Stimulated activated naive CD8-positive, alpha-beta T cell treated with anti-CD3 and anti-CD28 coated beads, Interleukin-15, Interleukin-2, amounts not matched to agents 100 ng/mL and 50 ng/mL, for 24 hours (primary cell): ENCODE results near the gene PPM1J.

Experiments used
- H3K27ac Mint-ChIP-seq: one replicate; pipeline ENCODE4 v1.8.0; 2021; ENCODE audit warnings: mild to moderate bottlenecking, mixed read lengths
- H3K27me3 Mint-ChIP-seq: one replicate; pipeline ENCODE4 v1.8.0; 2021; ENCODE audit warnings: mixed read lengths
- H3K36me3 Mint-ChIP-seq: one replicate; pipeline ENCODE4 v1.8.0; 2021; ENCODE audit warnings: low read depth, mixed read lengths
- H3K4me1 Mint-ChIP-seq: one replicate; pipeline ENCODE4 v1.8.0; 2021; ENCODE audit warnings: low read depth, mixed read lengths
- H3K4me3 Mint-ChIP-seq: one replicate; pipeline ENCODE4 v1.8.0; 2021; ENCODE audit warnings: mild to moderate bottlenecking, mixed read lengths
- H3K9me3 Mint-ChIP-seq: one replicate; pipeline ENCODE4 v1.8.0; 2021; ENCODE audit warnings: mixed read lengths

Gene PPM1J

GRCh38 chr1:112689842-112690237 lies 25.3 kb downstream of the PPM1J start:
- no peaks in the 10 kb centered on the region for H3K27me3 Mint-ChIP-seq

GRCh38 chr1:112689196-112689841 lies 25.8 kb downstream of the PPM1J start:
- Mint-ChIP-seq H3K36me3 (peaks cover 23% of the 10 kb centered on the region), H3K4me3 (no peak overlapping the region), H3K9me3 (no peaks in the 10 kb centered on the region), H3K4me1 (peaks cover 7% of the 10 kb centered on the region), H3K27me3 (no peaks in the 10 kb centered on the region), H3K27ac (no peak overlapping the region)

More at GRCh38 chr1:112689842-112690237, 25.3 kb downstream of the PPM1J start:
- Mint-ChIP-seq H3K9me3 (no peaks in the 10 kb centered on the region), H3K4me1 (peaks cover 7% of the 10 kb centered on the region), H3K36me3 (peaks cover 24% of the 10 kb centered on the region), H3K4me3 (no peak overlapping the region), H3K27ac (no peak overlapping the region)

GRCh38 chr1:112688781-112689193 lies 26.3 kb downstream of the PPM1J start:
- Mint-ChIP-seq H3K27ac (no peak overlapping the region), H3K4me3 (no peak overlapping the region), H3K9me3 (no peaks in the 10 kb centered on the region), H3K27me3 (no peaks in the 10 kb centered on the region), H3K4me1 (peaks cover 7% of the 10 kb centered on the region), H3K36me3 (peaks cover 23% of the 10 kb centered on the region)

GRCh38 chr1:112687785-112688496 lies 27.2 kb downstream of the PPM1J start:
- Mint-ChIP-seq H3K27ac (no peak overlapping the region), H3K4me3 (no peak overlapping the region), H3K9me3 (no peaks in the 10 kb centered on the region)

GRCh38 chr1:112687361-112687760 lies 27.8 kb downstream of the PPM1J start:
- H3K9me3 Mint-ChIP-seq: no peaks in the 10 kb centered on the region
- H3K27me3 Mint-ChIP-seq: no peaks in the 10 kb centered on the region
- peaks cover 7% of the 10 kb centered on the region for H3K4me1 Mint-ChIP-seq
- H3K36me3 Mint-ChIP-seq: peaks cover 17% of the 10 kb centered on the region
- no peak overlapping the region for H3K4me3 Mint-ChIP-seq
- no peak overlapping the region for H3K27ac Mint-ChIP-seq

More at GRCh38 chr1:112687785-112688496, 27.2 kb downstream of the PPM1J start:
- Mint-ChIP-seq H3K36me3 (peaks cover 23% of the 10 kb centered on the region), H3K27me3 (no peaks in the 10 kb centered on the region), H3K4me1 (peaks cover 7% of the 10 kb centered on the region)

- peak overlapping the region; percentile 63 for H3K27ac Mint-ChIP-seq
- no peaks in the 10 kb centered on the region for H3K27me3 Mint-ChIP-seq
- H3K4me1 Mint-ChIP-seq: peaks cover 7% of the 10 kb centered on the region
- H3K4me3 Mint-ChIP-seq: no peak overlapping the region
- H3K9me3 Mint-ChIP-seq: no peaks in the 10 kb centered on the region
- peaks cover 12% of the 10 kb centered on the region for H3K36me3 Mint-ChIP-seq
Measured at GRCh38 chr1:112686835-112687234, 28.3 kb downstream of the PPM1J start.

- no peaks in the 10 kb centered on the region for H3K9me3 Mint-ChIP-seq
- peaks cover 10% of the 10 kb centered on the region for H3K36me3 Mint-ChIP-seq
- H3K4me3 Mint-ChIP-seq: no peak overlapping the region
- H3K27ac Mint-ChIP-seq: peak overlapping the region; percentile 63
- peaks cover 7% of the 10 kb centered on the region for H3K4me1 Mint-ChIP-seq
- H3K27me3 Mint-ChIP-seq: no peaks in the 10 kb centered on the region
Measured at GRCh38 chr1:112686417-112686816, 28.7 kb downstream of the PPM1J start.

GRCh38 chr1:112685913-112686312 lies 29.2 kb downstream of the PPM1J start:
- Mint-ChIP-seq H3K4me1 (peaks cover 7% of the 10 kb centered on the region), H3K4me3 (no peak overlapping the region), H3K9me3 (no peaks in the 10 kb centered on the region), H3K27me3 (no peaks in the 10 kb centered on the region), H3K27ac (no peak overlapping the region), H3K36me3 (peaks cover 10% of the 10 kb centered on the region)

- no peaks in the 10 kb centered on the region for H3K27me3 Mint-ChIP-seq
- H3K9me3 Mint-ChIP-seq: peaks cover 3% of the 10 kb centered on the region
- H3K4me3 Mint-ChIP-seq: no peak overlapping the region
- peaks cover 40% of the 10 kb centered on the region for H3K4me1 Mint-ChIP-seq
- H3K36me3 Mint-ChIP-seq: peaks cover 20% of the 10 kb centered on the region
- H3K27ac Mint-ChIP-seq: peak overlapping the region; percentile 80
Measured at GRCh38 chr1:112678605-112679004, 36.5 kb downstream of the PPM1J start.

- H3K4me1 Mint-ChIP-seq: peaks cover 47% of the 10 kb centered on the region
- H3K36me3 Mint-ChIP-seq: peaks cover 25% of the 10 kb centered on the region
- no peak overlapping the region for H3K4me3 Mint-ChIP-seq
- H3K27ac Mint-ChIP-seq: no peak overlapping the region
- H3K27me3 Mint-ChIP-seq: no peaks in the 10 kb centered on the region
- peaks cover 3% of the 10 kb centered on the region for H3K9me3 Mint-ChIP-seq
Measured at GRCh38 chr1:112677501-112677900, 37.6 kb downstream of the PPM1J start.

- no peak overlapping the region for H3K27ac Mint-ChIP-seq
- peaks cover 3% of the 10 kb centered on the region for H3K9me3 Mint-ChIP-seq
- no peaks in the 10 kb centered on the region for H3K27me3 Mint-ChIP-seq
- peak overlapping the region; percentile 32 for H3K4me3 Mint-ChIP-seq
- H3K36me3 Mint-ChIP-seq: peaks cover 34% of the 10 kb centered on the region
- H3K4me1 Mint-ChIP-seq: peaks cover 47% of the 10 kb centered on the region
Measured at GRCh38 chr1:112676543-112676942, 38.6 kb downstream of the PPM1J start.

- Mint-ChIP-seq H3K36me3 (peaks cover 41% of the 10 kb centered on the region), H3K27ac (peak overlapping the region; percentile 66), H3K9me3 (peaks cover 3% of the 10 kb centered on the region), H3K4me1 (peaks cover 47% of the 10 kb centered on the region), H3K4me3 (peak overlapping the region; percentile 81), H3K27me3 (no peaks in the 10 kb centered on the region)
Measured at GRCh38 chr1:112675728-112676381, 39.3 kb downstream of the PPM1J start.

- Mint-ChIP-seq H3K9me3 (peaks cover 3% of the 10 kb centered on the region), H3K27ac (peak overlapping the region; percentile 94), H3K4me1 (peaks cover 47% of the 10 kb centered on the region), H3K27me3 (no peaks in the 10 kb centered on the region), H3K4me3 (peak overlapping the region; percentile 90), H3K36me3 (peaks cover 48% of the 10 kb centered on the region)
Measured at GRCh38 chr1:112674986-112675727, 40.0 kb downstream of the PPM1J start.

GRCh38 chr1:112674440-112674985 lies 40.6 kb downstream of the PPM1J start, which contains the start of gene MOV10:
MOV10 (plus strand) TSS chr1:112674659; CDS start chr1:112674913, 254 bp downstream.
- H3K36me3 Mint-ChIP-seq: peaks cover 50% of the 10 kb centered on the region
- H3K4me1 Mint-ChIP-seq: peaks cover 48% of the 10 kb centered on the region
- no peaks in the 10 kb centered on the region for H3K27me3 Mint-ChIP-seq
- no peaks in the 10 kb centered on the region for H3K9me3 Mint-ChIP-seq
- H3K27ac Mint-ChIP-seq: peak within 1 kb of the TSS; percentile 94
- H3K4me3 Mint-ChIP-seq: peak within 1 kb of the TSS; percentile 90
